Measurements from ENCODE around the gene CNIH1. TPM values are rescaled to one million over a fixed set of nuclear protein-coding genes. Genes with fewer than 3 reads are reported as not detected.
"Not testable (repeated sequence)": the region's sequence is repeated elsewhere in the genome, so short reads cannot be mapped to it uniquely, and the experiment has no call there.

CNIH1 gene
- total RNA-seq, 4 donors from 2014 or later: 18.7 to 177 (median 142) TPM

GRCh38 chr14:54467280-54467679, 26.1 kb upstream of the CNIH1 start:
- H3K4me3 ChIP-seq: no peak overlapping the region

GRCh38 chr14:54465654-54466053, 24.5 kb upstream of the CNIH1 start:
- Histone ChIP-seq H3K36me3 (no peaks in the 10 kb centered on the region), H3K9me3 (no peaks in the 10 kb centered on the region), H3K4me1 (no peaks in the 10 kb centered on the region), H3K4me3 (no peak overlapping the region), H3K27me3 (no peaks in the 10 kb centered on the region), H3K27ac (no peak overlapping the region)
- intact Hi-C loops (cut with DNase I; ENCODE audit: low total_unique reads): no loop called here
- TF ChIP-seq, protein P1, sequence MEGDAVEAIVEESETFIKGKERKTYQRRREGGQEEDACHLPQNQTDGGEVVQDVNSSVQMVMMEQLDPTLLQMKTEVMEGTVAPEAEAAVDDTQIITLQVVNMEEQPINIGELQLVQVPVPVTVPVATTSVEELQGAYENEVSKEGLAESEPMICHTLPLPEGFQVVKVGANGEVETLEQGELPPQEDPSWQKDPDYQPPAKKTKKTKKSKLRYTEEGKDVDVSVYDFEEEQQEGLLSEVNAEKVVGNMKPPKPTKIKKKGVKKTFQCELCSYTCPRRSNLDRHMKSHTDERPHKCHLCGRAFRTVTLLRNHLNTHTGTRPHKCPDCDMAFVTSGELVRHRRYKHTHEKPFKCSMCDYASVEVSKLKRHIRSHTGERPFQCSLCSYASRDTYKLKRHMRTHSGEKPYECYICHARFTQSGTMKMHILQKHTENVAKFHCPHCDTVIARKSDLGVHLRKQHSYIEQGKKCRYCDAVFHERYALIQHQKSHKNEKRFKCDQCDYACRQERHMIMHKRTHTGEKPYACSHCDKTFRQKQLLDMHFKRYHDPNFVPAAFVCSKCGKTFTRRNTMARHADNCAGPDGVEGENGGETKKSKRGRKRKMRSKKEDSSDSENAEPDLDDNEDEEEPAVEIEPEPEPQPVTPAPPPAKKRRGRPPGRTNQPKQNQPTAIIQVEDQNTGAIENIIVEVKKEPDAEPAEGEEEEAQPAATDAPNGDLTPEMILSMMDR (IDR thresholded peaks at IDR 0.05): no peak
- TF ChIP-seq POLR2A (IDR thresholded peaks at IDR 0.05): no peak
- no peak for DNase-seq

More at GRCh38 chr14:54467280-54467679, 26.1 kb upstream of the CNIH1 start:
- Histone ChIP-seq H3K27me3 (no peaks in the 10 kb centered on the region), H3K36me3 (no peaks in the 10 kb centered on the region), H3K4me1 (no peaks in the 10 kb centered on the region), H3K27ac (no peak overlapping the region), H3K9me3 (no peaks in the 10 kb centered on the region)
- DNase-seq: no peak
- intact Hi-C loops (cut with DNase I; ENCODE audit: low total_unique reads): no loop called here
- TF ChIP-seq POLR2A (IDR thresholded peaks at IDR 0.05): no peak
- TF ChIP-seq, protein P1 (IDR thresholded peaks at IDR 0.05): no peak

DNA sequence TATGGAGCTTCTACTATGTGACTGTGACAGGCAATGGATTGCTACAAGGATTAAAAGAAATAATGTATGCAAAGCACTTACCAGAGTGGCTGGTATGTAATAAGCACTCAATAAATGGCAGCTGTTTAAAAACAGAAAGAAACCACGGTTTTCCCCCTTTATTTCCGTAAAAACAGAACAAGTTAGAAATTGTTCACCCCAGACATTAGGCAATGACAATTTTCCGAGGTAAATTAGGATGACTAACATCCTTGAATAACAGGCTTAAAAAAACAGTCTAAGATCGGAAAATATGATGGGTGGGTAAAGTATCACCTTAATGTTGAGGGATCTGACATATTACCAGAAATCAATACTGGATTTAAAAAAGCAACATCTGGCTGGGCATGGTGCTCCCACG, 20.9 kb upstream of the CNIH1 start:
- H3K4me1 ChIP-seq: no peaks in the 10 kb centered on the region
- H3K27ac ChIP-seq: no peak overlapping the region
- intact Hi-C loops (cut with DNase I; ENCODE audit: low total_unique reads): no loop called here

DNA sequence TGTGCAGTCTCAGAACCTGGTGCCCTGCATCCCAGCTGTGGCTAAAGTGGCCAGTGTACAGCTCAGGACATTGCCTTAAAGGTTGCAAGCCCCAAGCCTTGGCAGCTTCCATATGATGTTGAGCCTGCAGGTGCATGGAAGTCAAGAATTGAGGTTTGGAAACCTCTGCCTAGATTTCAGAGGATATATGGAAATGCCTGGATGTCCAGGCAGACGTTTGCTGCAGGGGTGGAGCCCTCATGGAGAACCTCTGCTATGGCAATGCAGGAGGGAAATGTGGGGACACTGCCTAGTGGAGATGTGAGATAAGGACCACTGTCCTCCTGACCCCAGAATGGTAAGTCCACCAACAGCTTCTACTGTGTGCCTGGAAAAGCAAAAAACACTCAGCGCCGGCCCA, 17.9 kb upstream of the CNIH1 start:
- Histone ChIP-seq H3K4me1 (no peaks in the 10 kb centered on the region), H3K4me3 (no peak overlapping the region), H3K9me3 (no peaks in the 10 kb centered on the region), H3K36me3 (no peaks in the 10 kb centered on the region), H3K27ac (no peak overlapping the region), H3K27me3 (no peaks in the 10 kb centered on the region)
- no peak for DNase-seq
- intact Hi-C loops (cut with DNase I; ENCODE audit: low total_unique reads): no loop called here
- TF ChIP-seq, protein P1 (IDR thresholded peaks at IDR 0.05): no peak
- TF ChIP-seq POLR2A (IDR thresholded peaks at IDR 0.05): no peak

More for the DNA sequence above, 20.9 kb upstream of the CNIH1 start:
- Histone ChIP-seq H3K27me3 (no peaks in the 10 kb centered on the region), H3K36me3 (no peaks in the 10 kb centered on the region), H3K4me3 (no peak overlapping the region), H3K9me3 (no peaks in the 10 kb centered on the region)
- TF ChIP-seq, protein P1 (IDR thresholded peaks at IDR 0.05): no peak
- TF ChIP-seq POLR2A (IDR thresholded peaks at IDR 0.05): no peak
- DNase-seq: no peak

DNA sequence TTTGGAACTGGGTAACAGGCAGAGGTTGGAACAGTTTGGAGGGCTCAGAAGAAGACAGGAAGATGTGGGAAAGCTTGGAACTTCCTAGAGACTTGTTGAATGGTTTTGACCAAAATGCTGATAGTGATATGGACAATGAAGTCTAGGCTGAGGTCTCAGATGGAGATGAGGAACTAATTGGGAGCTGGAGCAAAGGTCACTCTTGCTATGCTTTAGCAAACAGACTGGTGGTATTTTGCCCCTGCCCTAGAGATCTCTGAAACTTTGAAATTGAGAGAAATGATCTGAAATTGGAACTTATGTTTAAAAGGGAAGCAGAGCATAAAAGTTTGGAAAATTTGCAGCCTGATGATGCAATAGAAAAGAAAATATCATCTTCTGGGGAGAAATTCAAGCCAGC, 17.4 kb upstream of the CNIH1 start:
- DNase-seq; H3K36me3 ChIP-seq; H3K27ac ChIP-seq; intact Hi-C loops (cut with DNase I; ENCODE audit: low total_unique reads); H3K9me3 ChIP-seq; H3K4me3 ChIP-seq; H3K4me1 ChIP-seq; H3K27me3 ChIP-seq: not testable (repeated sequence)

GRCh38 chr14:54457609-54457996, 16.4 kb upstream of the CNIH1 start:
- TF ChIP-seq POLR2A (IDR thresholded peaks at IDR 0.05): no peak
- TF ChIP-seq, protein P1 (IDR thresholded peaks at IDR 0.05): no peak
- intact Hi-C loops (cut with DNase I; ENCODE audit: low total_unique reads): no loop called here
- no peaks in the 10 kb centered on the region for H3K9me3 ChIP-seq
- H3K36me3 ChIP-seq: no peaks in the 10 kb centered on the region
- H3K4me1 ChIP-seq: no peaks in the 10 kb centered on the region
- H3K27ac ChIP-seq: no peak overlapping the region
- no peak overlapping the region for H3K4me3 ChIP-seq
- no peak for DNase-seq
- H3K27me3 ChIP-seq: no peaks in the 10 kb centered on the region

DNA sequence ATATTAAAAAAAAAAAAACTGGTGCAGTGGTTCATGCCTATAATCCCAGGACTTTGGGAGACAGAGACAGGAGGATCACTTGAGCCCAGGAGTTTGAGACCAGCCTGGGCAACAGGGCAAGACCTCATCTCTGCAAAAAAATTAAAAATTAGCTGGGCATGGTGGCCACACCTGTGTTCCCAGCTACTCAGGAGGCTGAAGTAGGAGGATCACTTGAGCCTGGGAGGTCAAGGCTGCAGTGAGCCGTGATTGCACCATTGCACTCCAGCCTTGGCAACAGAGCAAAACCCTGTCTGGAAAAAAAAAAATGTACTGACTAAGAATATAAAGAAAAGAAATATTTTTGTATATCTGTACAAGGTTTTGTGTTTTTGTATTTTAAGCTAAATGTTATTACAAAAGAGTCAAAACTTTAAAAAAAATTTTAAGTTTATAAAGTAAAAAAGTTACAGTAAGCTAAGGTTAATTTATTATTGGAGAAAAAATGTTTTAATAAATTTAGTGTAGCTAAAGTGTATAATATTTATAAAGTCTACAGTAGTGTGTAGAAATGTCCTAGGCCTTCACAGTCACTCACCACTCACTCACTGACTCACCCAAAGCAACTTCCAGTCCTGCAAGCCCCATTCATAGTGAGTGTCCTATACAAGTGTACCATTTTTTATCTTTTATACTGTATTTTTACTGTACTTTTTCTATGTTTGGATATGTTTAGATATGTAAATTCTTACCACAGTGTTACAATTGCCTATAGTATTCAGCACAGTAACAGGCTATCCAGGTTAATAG, 15.8 kb upstream of the CNIH1 start:
- intact Hi-C loops (cut with DNase I; ENCODE audit: low total_unique reads); H3K27ac ChIP-seq: not testable (repeated sequence)

More for the DNA sequence above, 15.8 kb upstream of the CNIH1 start:
- H3K4me1 ChIP-seq, DNase-seq, H3K27me3 ChIP-seq, H3K36me3 ChIP-seq, H3K4me3 ChIP-seq, H3K9me3 ChIP-seq: not testable (repeated sequence)
